OCI-LY7 (cell line): ENCODE results near the gene NHLRC2.

Experiments used
- CTCF ChIP-seq: fragments of 200-600 bp; sonication (generic); conservative IDR thresholded peaks from 2 replicates; pipeline ENCODE4 v1.5.1; 2014; ENCODE audit warnings: mild to moderate bottlenecking, antibody characterized with exemption, low read length, moderate library complexity, mixed read lengths
- EZH2phosphoT487 ChIP-seq: fragments of 200-600 bp; sonication (generic); IDR thresholded peaks from 2 replicates; pipeline ENCODE4 v1.6.1; 2018; ENCODE audit warnings: low read depth, borderline replicate concordance, mild to moderate bottlenecking, mixed run types, antibody characterized with exemption, low read length, moderate library complexity, mixed read lengths

- no peak for TF ChIP-seq CTCF
- TF ChIP-seq EZH2phosphoT487, result no peak
These were observed 83.3 kb downstream of the NHLRC2 start for GRCh38 chr10:113937756-113938155.
